HEK293 (cell line): ENCODE results near the gene MRPL48.

ENCODE experiments used
- BCL6B ChIP-seq: fragments of 450-650 bp; formaldehyde crosslinking; IDR thresholded peaks from 2 replicates; pipeline ENCODE4 v1.5.1; 2017; ENCODE audit warnings: missing biosample characterization, missing genetic modification characterization
- CTCF ChIP-seq: fragments of 450-650 bp; formaldehyde crosslinking; IDR thresholded peaks from 2 replicates; pipeline ENCODE4 v1.5.1; 2016; ENCODE audit warnings: missing biosample characterization, missing genetic modification characterization
- MZF1 ChIP-seq: fragments of 450-650 bp; formaldehyde crosslinking; IDR thresholded peaks from 2 replicates; pipeline ENCODE4 v1.5.1; 2017; ENCODE audit warnings: missing biosample characterization, missing genetic modification characterization, borderline replicate concordance
- PRDM10 ChIP-seq: fragments of 450-650 bp; formaldehyde crosslinking; IDR thresholded peaks from 2 replicates; pipeline ENCODE4 v1.5.1; 2016; ENCODE audit warnings: missing biosample characterization, missing genetic modification characterization
- ZBTB21 ChIP-seq: fragments of 450-650 bp; formaldehyde crosslinking; IDR thresholded peaks from 2 replicates; pipeline ENCODE4 v1.5.1; 2017; ENCODE audit warnings: missing biosample characterization, missing genetic modification characterization
- ZNF112 ChIP-seq: fragments of 450-650 bp; formaldehyde crosslinking; IDR thresholded peaks from 2 replicates; pipeline ENCODE4 v1.5.0; 2017; ENCODE audit warnings: missing biosample characterization, missing genetic modification characterization
- ZNF121 ChIP-seq: fragments of 450-650 bp; formaldehyde crosslinking; IDR thresholded peaks from 2 replicates; pipeline ENCODE4 v1.5.1; 2016; ENCODE audit warnings: missing biosample characterization, missing genetic modification characterization
- ZNF341 ChIP-seq: fragments of 450-650 bp; formaldehyde crosslinking; IDR thresholded peaks from 2 replicates; pipeline ENCODE4; 2016; ENCODE audit warnings: low read depth, missing biosample characterization, missing genetic modification characterization
- ZNF549 ChIP-seq: fragments of 450-650 bp; IDR thresholded peaks from 2 replicates; pipeline ENCODE4 v1.5.1; 2018; ENCODE audit warnings: missing biosample characterization, missing genetic modification characterization, mild to moderate bottlenecking, inconsistent platforms, moderate library complexity
- ZNF660 ChIP-seq: fragments of 450-650 bp; IDR thresholded peaks from 2 replicates; pipeline ENCODE4 v1.5.1; 2018; ENCODE audit warnings: missing biosample characterization, mild to moderate bottlenecking, missing genetic modification characterization
- ZNF664 ChIP-seq: fragments of 450-650 bp; formaldehyde crosslinking; IDR thresholded peaks from 2 replicates; pipeline ENCODE4 v1.5.1; 2016; ENCODE audit warnings: missing biosample characterization, missing genetic modification characterization
- ZNF692 ChIP-seq: fragments of 450-650 bp; formaldehyde crosslinking; IDR thresholded peaks from 2 replicates; pipeline ENCODE4 v1.5.1; 2016; ENCODE audit warnings: missing biosample characterization, missing genetic modification characterization

GRCh38 chr11:73913472-73913871 lies 125.8 kb downstream of the MRPL48 start:
- TF ChIP-seq CTCF (tag by site-specific recombination): no peak
- no peak for TF ChIP-seq ZNF664 (tag by site-specific recombination)
- TF ChIP-seq ZNF112 (tag by site-specific recombination): no peak
- TF ChIP-seq MZF1 (tag by site-specific recombination): no peak
- no peak for TF ChIP-seq ZNF341 (tag by site-specific recombination)
- no peak for TF ChIP-seq ZBTB21 (tag by site-specific recombination)
- no peak for TF ChIP-seq ZNF121 (tag by site-specific recombination)
- no peak for TF ChIP-seq BCL6B (tag by site-specific recombination)
- TF ChIP-seq ZNF549 (tag by site-specific recombination): no peak
- no peak for TF ChIP-seq ZNF660 (tag by site-specific recombination)
- TF ChIP-seq ZNF692 (tag by site-specific recombination): no peak
- TF ChIP-seq PRDM10 (tag by site-specific recombination): no peak
